ENCODE measurements around the gene POU2AF2. TPM values are rescaled to one million over a fixed set of nuclear protein-coding genes. Genes with fewer than 3 reads are reported as not detected.

Gene POU2AF2
- total RNA-seq, 2 donors from 2014 or later = not detected

Other genes starting within 250 kb of the POU2AF2 start
- not detected for gene POU2AF3, start 52.8 kb downstream of the POU2AF2 start, total RNA-seq
- 1 to 10 TPM in 1 of 2 donors, not detected in 1; 4.2 TPM for gene POU2AF1, start 133.6 kb downstream of the POU2AF2 start, total RNA-seq

Measured in natural killer cell treated with Interleukin-12 subunit alpha and Interleukin-12 subunit beta and Interleukin-15 and Interleukin-18, amount 100 ng/mL, for 72 hours (primary cell).